ENCODE measurements around the gene CDH20. TPM values are rescaled to one million over a fixed set of nuclear protein-coding genes. Genes with fewer than 3 reads are reported as not detected.

CDH20 gene
- total and polyA plus RNA-seq, 8 donors: 0.15 to 1.5 (median 0.43) TPM; not detected in 5

DNA sequence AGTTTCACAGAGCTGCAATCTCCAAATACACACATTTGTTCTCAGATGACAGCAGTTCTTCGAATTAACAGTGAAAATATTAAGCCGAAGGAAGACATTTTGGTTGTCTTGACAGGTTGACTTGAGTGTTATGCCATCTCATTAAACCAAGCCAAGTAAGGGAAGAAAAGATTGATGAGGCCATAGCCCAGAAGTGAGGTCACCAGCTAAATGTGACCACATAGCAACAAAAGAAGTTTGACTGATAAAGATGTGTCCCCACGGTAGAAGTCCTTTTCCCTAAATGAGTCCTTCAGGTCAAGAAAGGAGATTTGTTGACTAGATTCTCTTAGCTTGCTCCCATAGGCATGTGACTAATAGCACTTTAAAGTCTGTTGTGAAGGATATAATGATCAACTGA lies 156.1 kb downstream of the CDH20 start:
- intact Hi-C loops (cut with DNase I; ENCODE audit: low total_unique reads): no loop called here
- no peak overlapping the region for H3K27ac ChIP-seq
- H3K9me3 ChIP-seq: no peaks in the 10 kb centered on the region
- H3K4me3 ChIP-seq: no peak overlapping the region
- DNase-seq: no peak
- no peaks in the 10 kb centered on the region for H3K4me1 ChIP-seq
- peaks cover 0 to 4% (median 0%) of the 10 kb centered on the region in 3 donors for H3K27me3 ChIP-seq
- TF ChIP-seq POLR2A (IDR thresholded peaks at IDR 0.05) (no peak), EP300 (IDR thresholded peaks at IDR 0.05) (no peak), POLR2AphosphoS5 (IDR thresholded peaks at IDR 0.05) (no peak)
- TF ChIP-seq, protein P1, sequence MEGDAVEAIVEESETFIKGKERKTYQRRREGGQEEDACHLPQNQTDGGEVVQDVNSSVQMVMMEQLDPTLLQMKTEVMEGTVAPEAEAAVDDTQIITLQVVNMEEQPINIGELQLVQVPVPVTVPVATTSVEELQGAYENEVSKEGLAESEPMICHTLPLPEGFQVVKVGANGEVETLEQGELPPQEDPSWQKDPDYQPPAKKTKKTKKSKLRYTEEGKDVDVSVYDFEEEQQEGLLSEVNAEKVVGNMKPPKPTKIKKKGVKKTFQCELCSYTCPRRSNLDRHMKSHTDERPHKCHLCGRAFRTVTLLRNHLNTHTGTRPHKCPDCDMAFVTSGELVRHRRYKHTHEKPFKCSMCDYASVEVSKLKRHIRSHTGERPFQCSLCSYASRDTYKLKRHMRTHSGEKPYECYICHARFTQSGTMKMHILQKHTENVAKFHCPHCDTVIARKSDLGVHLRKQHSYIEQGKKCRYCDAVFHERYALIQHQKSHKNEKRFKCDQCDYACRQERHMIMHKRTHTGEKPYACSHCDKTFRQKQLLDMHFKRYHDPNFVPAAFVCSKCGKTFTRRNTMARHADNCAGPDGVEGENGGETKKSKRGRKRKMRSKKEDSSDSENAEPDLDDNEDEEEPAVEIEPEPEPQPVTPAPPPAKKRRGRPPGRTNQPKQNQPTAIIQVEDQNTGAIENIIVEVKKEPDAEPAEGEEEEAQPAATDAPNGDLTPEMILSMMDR (IDR thresholded peaks at IDR 0.05): no peak
- H3K36me3 ChIP-seq: no peaks in the 10 kb centered on the region
- 45 to 65% (median 53%) methylated on average over 3 of the region's 3 CpGs for WGBS, 5 donors

GRCh38 chr18:61496374-61496773 lies 163.1 kb downstream of the CDH20 start:
- no peaks in the 10 kb centered on the region for H3K4me1 ChIP-seq
- intact Hi-C loops (cut with DNase I; ENCODE audit: low total_unique reads): no loop called here
- WGBS, 5 donors: 66 to 78% (median 70%) methylated on average over 18 of the region's 18 CpGs
- no peak overlapping the region for H3K4me3 ChIP-seq
- no peaks in the 10 kb centered on the region for H3K36me3 ChIP-seq
- H3K27ac ChIP-seq: no peak overlapping the region
- no peak for DNase-seq
- H3K9me3 ChIP-seq: no peaks in the 10 kb centered on the region
- TF ChIP-seq, protein P1 (IDR thresholded peaks at IDR 0.05): no peak
- TF ChIP-seq POLR2AphosphoS5 (IDR thresholded peaks at IDR 0.05) (no peak), POLR2A (IDR thresholded peaks at IDR 0.05) (no peak), EP300 (IDR thresholded peaks at IDR 0.05) (no peak)
- peaks cover 0 to 16% (median 0%) of the 10 kb centered on the region in 3 donors for H3K27me3 ChIP-seq

GRCh38 chr18:61497422-61497821 lies 164.2 kb downstream of the CDH20 start:
- no peak overlapping the region for H3K27ac ChIP-seq
- H3K4me1 ChIP-seq: no peaks in the 10 kb centered on the region
- WGBS, 5 donors: 73 to 89% (median 82%) methylated on average over 3 of the region's 3 CpGs
- intact Hi-C loops (cut with DNase I; ENCODE audit: low total_unique reads): no loop called here
- no peak for DNase-seq
- H3K4me3 ChIP-seq: no peak overlapping the region
- peaks cover 0 to 13% (median 0%) of the 10 kb centered on the region in 3 donors for H3K27me3 ChIP-seq
- no peaks in the 10 kb centered on the region for H3K36me3 ChIP-seq
- H3K9me3 ChIP-seq: no peaks in the 10 kb centered on the region
- no peak for TF ChIP-seq POLR2AphosphoS5 (IDR thresholded peaks at IDR 0.05)

DNA sequence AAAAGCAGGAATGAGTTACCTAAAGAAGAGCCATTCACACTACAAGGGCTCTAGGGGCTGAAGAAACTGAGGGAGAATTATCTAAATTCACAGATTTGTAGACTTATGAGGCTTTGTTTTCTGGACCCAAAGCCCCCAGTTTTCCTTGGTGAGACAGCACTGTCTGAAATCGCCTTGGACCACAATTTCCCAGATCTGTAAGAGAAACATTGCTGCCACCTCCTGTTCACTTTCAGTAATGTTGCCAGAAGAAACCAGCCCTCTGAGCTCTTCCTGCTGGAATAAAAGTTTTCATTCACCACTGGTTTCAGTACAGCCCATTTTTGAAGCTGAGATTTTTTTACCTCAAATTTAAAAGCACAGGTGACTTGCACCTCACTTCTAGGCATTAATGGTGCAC lies 169.2 kb downstream of the CDH20 start:
- Histone ChIP-seq H3K9me3 (no peaks in the 10 kb centered on the region), H3K36me3 (no peaks in the 10 kb centered on the region), H3K4me1 (no peaks in the 10 kb centered on the region), H3K4me3 (no peak overlapping the region), H3K27ac (no peak overlapping the region), H3K27me3 (peaks cover 0 to 11% (median 0%) of the 10 kb centered on the region in 3 donors)
- 0 to 6% (median 4%) methylated on average over 1 of the region's 1 CpG for WGBS, 5 donors
- intact Hi-C loops (cut with DNase I; ENCODE audit: low total_unique reads): loop anchor here (10.0 kb wide), 1 partner anchor 418 kb away; no protein-coding TSS in a partner anchor
- DNase-seq: peak in 1 of 2 donors; percentile 82
- TF ChIP-seq, protein P1 (IDR thresholded peaks at IDR 0.05): peak in 5 of 7 experiments; percentile 27 to 53 (median 40)
- no peak for TF ChIP-seq POLR2AphosphoS5 (IDR thresholded peaks at IDR 0.05)

DNA sequence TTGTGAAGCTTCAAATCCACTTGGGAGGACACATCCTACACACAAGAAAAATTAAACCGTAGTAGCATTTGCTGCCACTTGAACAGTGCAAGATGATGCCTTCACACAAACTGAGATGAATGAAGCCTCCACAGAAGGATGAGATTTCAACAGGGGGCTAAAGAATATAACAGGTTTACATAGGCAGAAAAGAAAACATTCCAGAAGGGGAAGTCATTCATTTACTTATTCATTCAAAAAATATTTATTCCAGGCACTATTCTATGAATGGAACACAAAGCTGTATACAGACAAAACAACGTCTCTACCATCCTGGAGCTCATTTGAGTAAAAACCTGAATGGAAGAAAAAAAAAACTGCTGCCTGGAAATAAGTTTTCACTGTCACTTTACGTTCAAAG lies 170.5 kb downstream of the CDH20 start:
- DNase-seq: no peak
- H3K27ac ChIP-seq: no peak overlapping the region
- no peaks in the 10 kb centered on the region for H3K9me3 ChIP-seq
- H3K36me3 ChIP-seq: no peaks in the 10 kb centered on the region
- no peak overlapping the region for H3K4me3 ChIP-seq
- intact Hi-C loops (cut with DNase I; ENCODE audit: low total_unique reads): loop anchor here (10.0 kb wide), 1 partner anchor 419 kb away; no protein-coding TSS in a partner anchor
- peaks cover 0 to 11% (median 0%) of the 10 kb centered on the region in 3 donors for H3K27me3 ChIP-seq
- TF ChIP-seq EP300 (IDR thresholded peaks at IDR 0.05) (no peak), POLR2AphosphoS5 (IDR thresholded peaks at IDR 0.05) (no peak)
- 53 to 55% (median 54%) methylated on average over 3 of the region's 3 CpGs for WGBS, 5 donors
- no peaks in the 10 kb centered on the region for H3K4me1 ChIP-seq

Measured in stomach (tissue), 9 donors.